ENCODE data around the gene CHERP. TPM values are rescaled to one million over a fixed set of nuclear protein-coding genes. Genes with fewer than 3 reads are reported as not detected.

CHERP gene, protein sequence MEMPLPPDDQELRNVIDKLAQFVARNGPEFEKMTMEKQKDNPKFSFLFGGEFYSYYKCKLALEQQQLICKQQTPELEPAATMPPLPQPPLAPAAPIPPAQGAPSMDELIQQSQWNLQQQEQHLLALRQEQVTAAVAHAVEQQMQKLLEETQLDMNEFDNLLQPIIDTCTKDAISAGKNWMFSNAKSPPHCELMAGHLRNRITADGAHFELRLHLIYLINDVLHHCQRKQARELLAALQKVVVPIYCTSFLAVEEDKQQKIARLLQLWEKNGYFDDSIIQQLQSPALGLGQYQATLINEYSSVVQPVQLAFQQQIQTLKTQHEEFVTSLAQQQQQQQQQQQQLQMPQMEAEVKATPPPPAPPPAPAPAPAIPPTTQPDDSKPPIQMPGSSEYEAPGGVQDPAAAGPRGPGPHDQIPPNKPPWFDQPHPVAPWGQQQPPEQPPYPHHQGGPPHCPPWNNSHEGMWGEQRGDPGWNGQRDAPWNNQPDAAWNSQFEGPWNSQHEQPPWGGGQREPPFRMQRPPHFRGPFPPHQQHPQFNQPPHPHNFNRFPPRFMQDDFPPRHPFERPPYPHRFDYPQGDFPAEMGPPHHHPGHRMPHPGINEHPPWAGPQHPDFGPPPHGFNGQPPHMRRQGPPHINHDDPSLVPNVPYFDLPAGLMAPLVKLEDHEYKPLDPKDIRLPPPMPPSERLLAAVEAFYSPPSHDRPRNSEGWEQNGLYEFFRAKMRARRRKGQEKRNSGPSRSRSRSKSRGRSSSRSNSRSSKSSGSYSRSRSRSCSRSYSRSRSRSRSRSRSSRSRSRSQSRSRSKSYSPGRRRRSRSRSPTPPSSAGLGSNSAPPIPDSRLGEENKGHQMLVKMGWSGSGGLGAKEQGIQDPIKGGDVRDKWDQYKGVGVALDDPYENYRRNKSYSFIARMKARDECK
- total RNA-seq, result 10 to 100 TPM; 60.0 to 60.8 TPM

DNA sequence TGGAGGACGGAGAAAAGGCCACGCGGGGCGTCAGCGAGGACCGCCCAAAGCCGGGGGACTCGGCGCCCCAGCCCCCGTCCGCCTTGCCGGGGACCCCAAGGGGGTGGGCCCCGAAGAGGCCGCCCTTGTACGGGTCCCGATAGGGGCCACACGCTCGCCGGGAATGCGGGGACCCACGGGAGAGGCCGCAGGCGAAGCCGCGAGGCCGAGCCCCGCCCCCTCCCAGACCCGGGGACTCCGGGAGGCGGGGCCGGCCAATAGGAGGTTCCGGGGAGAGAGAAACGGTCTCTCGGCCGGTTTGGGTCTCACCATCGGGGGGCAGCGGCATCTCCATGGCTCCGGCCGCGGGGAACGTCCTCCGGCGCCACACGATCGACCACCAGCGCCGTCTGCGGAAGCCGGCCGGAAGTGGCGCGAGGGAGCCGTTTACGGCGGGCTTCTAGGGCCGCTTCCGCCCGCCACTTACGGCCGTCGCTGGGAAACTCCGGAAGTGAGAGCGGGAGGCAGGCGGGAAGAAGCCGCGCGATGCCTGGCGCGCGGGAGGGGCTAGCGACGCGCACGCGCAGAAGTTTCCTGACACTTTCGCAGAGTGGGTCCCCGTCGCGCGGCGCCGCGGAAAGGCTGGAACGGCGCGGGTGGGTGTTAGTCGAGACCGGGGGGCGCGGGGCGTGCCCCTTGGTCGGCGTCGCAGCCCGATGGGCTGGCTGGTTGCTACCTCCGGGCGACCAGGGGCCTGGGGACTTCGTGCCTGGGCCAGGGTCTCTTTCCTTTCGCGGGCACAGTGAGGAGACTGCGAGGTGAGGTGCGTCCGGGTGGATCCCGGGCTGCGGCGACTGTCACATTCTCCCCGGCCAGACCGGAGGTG lies at the start of gene CHERP:
Gene CHERP, minus strand, starts transcription at position 393 of the 865 bp plus-strand sequence. Its CDS starts 59 bp downstream, at position 334.
- CTCF ChIA-PET, result interaction anchor here (0.8 to 1.5 kb wide), 4 partner anchors 24 to 100 kb away, joined by 3 to 7 read pairs (median 4); partner anchors contain the start of genes C19orf44 and CALR3
- peaks cover 50% of the 10 kb centered on the region for H3K36me3 Mint-ChIP-seq (ENCODE audit: low read depth)
- peaks cover 56% of the 10 kb centered on the region for H3K4me1 Mint-ChIP-seq (ENCODE audit: low read depth)
- H3K9me3 Mint-ChIP-seq (ENCODE audit: insufficient read depth), result no peaks in the 10 kb centered on the region
- peak; percentile 96 for DNase-seq
- H3K4me3 Mint-ChIP-seq, result peak within 1 kb of the TSS; percentile 85
- no peaks in the 10 kb centered on the region for H3K27me3 Mint-ChIP-seq (ENCODE audit: low read depth)
- peak within 1 kb of the TSS; percentile 90 for H3K27ac Mint-ChIP-seq
- ATAC-seq, result peak; percentile 91
- POLR2A ChIA-PET, result interaction anchor here (0.6 to 2.2 kb wide), 16 partner anchors 20 to 218 kb away, joined by 3 to 19 read pairs (median 4); partner anchors contain the start of genes KLF2, MED26, SLC35E1 and SMIM7

DNA sequence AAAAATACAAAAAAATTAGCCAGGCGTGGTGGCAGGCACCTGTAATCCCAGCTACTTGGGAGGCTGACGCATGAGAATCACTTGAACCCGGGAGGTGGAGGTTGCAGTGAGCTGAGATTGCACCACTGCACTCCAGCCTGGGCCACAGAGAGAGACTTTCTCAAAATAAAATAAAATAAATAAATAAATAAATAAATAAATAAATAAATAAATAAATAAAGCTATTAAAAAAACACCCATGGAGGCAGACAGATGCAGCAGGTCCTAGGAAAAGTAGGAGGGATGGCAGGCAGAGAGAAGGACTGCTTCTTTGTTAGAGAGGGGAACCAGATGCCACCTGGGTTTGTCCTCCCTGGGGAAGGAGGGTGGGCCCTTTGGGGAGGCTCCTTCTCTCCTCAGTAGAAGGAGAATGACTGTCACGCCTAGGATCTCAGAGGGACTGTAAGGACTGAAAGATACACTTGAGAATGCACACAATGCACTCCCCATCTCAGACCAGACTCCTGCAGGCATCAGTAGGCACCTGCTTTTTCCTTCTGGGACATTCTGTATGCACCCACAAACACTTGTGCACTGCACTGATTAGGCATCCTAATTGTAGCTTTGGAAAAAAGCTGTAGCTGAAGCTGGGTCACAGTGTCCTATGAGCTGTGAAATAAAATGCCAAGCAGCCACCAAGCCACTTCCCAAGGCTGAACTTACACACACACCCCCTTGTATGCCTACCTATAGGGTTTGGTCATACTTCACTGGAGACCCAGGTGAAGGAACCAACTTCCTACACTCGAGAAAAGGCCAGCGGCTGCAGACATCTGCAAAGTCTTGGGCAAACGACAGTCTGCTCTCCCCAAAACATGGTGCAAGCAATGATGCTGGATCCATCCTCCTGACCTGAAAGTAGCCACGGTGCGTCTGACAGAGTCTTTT lies 48.9 kb upstream of the CHERP start:
- H3K27me3 Mint-ChIP-seq (ENCODE audit: low read depth), result no peaks in the 10 kb centered on the region
- H3K9me3 Mint-ChIP-seq (ENCODE audit: insufficient read depth), result no peaks in the 10 kb centered on the region
- CTCF ChIA-PET, result interaction anchor here (0.6 to 1.5 kb wide), 2 partner anchors 17 to 20 kb away, joined by 3 to 4 read pairs; no protein-coding TSS in a partner anchor
- H3K4me1 Mint-ChIP-seq (ENCODE audit: low read depth), result peaks cover 95% of the 10 kb centered on the region
- POLR2A ChIA-PET, result interaction anchor here (1.3 kb wide), 1 partner anchor 24 kb away, joined by 3 read pairs; no protein-coding TSS in a partner anchor
- DNase-seq (no peak), ATAC-seq (no peak)
- H3K36me3 Mint-ChIP-seq (ENCODE audit: low read depth), result peaks cover 3% of the 10 kb centered on the region
- H3K27ac Mint-ChIP-seq, result no peak overlapping the region
- H3K4me3 Mint-ChIP-seq, result no peak overlapping the region

DNA sequence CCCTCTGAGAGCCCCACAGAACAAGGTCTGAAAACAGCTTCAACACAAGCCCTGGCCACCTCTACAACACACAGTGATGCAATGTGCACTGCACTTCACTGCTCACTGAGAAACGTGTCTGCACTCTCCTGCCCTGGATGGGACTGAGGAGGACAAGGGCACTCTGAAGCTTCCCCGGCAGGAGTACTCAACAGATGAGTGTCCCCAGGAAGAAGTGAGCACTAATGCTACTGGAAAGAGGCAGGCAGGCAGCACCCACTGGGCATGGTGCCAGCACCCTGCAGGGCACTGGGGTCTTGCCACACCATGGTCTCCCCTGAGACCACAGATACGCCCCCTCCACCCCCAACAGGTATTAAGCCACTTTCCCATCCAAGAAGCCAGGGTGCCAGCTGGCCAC lies 47.7 kb upstream of the CHERP start:
- H3K9me3 Mint-ChIP-seq (ENCODE audit: insufficient read depth), result no peaks in the 10 kb centered on the region
- POLR2A ChIA-PET, result interaction anchor here (1.0 to 1.3 kb wide), 2 partner anchors 37 to 39 kb away, joined by 4 read pairs; partner anchors contain the start of gene MED26
- peak overlapping the region; percentile 26 for H3K27ac Mint-ChIP-seq
- DNase-seq (no peak), ATAC-seq (no peak)
- H3K4me1 Mint-ChIP-seq (ENCODE audit: low read depth), result peaks cover 95% of the 10 kb centered on the region
- H3K27me3 Mint-ChIP-seq (ENCODE audit: low read depth), result no peaks in the 10 kb centered on the region
- CTCF ChIA-PET, result interaction anchor here (3.9 kb wide), 1 partner anchor 37 kb away, joined by 18 read pairs; the partner anchor contains the start of gene MED26
- no peak overlapping the region for H3K4me3 Mint-ChIP-seq
- peaks cover 7% of the 10 kb centered on the region for H3K36me3 Mint-ChIP-seq (ENCODE audit: low read depth)

DNA sequence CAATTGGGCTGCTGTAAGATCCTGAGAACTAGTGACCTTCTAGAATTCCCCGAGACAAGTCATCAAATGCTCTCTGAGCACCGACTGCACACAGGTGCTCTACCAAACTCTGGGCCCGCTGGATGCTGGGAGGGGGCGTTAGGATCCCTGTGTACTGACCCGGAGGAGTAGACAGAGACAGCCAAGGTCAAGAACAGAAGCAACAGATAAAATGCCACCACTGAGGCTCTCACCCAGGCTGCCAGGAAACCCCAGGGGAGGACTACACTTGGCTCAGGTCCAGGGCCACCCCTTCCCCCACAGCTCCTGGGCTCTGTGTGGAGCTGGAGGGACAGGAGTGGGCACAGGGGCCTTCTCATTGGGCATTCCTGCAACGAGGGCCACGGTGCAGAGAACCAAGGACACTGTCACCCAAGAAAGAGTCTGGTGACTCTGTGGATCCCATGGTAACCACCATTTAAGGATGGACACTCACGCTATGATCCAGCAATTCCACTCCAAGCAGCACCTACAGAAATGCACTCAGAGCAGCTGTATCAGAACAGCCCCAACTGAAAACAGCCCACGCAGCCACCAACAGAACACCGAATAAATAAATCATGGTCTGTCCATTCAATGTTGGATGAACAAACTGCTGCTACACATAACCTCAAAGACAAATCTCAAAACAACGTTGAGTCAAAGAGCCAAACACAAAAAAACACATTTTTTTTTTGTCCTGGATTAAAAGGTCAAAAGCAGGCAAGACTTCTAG lies 46.8 kb upstream of the CHERP start:
- Mint-ChIP-seq H3K4me3 (peak overlapping the region; percentile 78), H3K4me1 (ENCODE audit: low read depth) (peaks cover 95% of the 10 kb centered on the region), H3K9me3 (ENCODE audit: insufficient read depth) (no peaks in the 10 kb centered on the region), H3K36me3 (ENCODE audit: low read depth) (peaks cover 7% of the 10 kb centered on the region), H3K27me3 (ENCODE audit: low read depth) (no peaks in the 10 kb centered on the region), H3K27ac (peak overlapping the region; percentile 95)
- DNase-seq, result no peak
- ATAC-seq, result no peak
- ChIA-PET POLR2A (interaction anchor here (1.3 to 2.5 kb wide), 3 partner anchors 22 to 40 kb away, joined by 4 to 24 read pairs (median 5); partner anchors contain the start of gene MED26), CTCF (interaction anchor here (1.1 to 3.9 kb wide), 4 partner anchors 16 to 131 kb away, joined by 3 to 18 read pairs (median 10); partner anchors contain the start of gene MED26)

DNA sequence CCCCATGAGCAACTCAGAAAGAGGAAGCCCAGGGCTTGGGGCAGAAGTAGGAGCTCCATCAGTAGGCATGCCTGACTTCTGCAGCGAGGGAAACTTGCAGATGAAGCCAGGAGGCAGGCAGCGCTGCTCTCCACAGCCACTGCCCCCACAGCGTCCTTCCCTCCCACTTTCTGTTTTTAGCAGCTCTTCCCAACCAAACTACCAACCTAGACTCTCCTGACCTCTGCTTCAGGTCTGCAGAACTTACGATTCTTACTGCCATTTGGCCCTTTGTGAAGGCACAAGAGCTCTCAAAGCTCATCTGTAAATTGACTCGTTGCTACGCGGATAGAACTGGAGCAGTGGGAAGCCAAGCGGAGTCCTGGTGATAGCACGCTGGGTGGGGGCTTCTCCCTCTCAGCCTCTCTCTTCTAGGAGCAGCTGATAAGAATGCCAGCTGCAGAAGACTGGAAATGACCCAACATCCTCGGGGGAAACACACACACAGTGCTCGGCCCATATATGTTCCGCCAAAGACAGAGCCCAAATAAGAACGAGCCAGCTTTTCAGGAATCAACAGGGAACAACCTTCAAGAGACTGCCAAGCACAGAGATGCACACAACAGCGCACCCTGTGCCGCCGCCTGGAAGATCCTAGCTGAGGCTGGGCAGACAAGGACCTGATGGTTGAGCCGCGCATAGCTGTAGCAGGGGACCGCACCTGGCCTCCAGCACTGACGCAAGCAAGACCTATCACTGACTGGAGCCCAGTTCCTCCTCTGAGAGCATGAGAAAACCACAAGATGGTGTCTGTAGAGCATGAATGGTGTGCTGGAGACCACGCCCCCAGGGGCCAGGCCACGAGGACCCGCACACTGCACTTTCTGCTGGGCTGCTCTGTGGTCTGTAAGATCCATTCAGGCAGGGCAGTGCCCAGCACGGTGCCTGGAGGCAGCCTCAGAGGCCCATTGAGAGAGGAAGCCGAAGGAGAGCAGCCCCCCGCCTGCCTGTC lies 45.9 kb upstream of the CHERP start:
- peak overlapping the region; percentile 95 for H3K27ac Mint-ChIP-seq
- H3K4me1 Mint-ChIP-seq (ENCODE audit: low read depth), result peaks cover 95% of the 10 kb centered on the region
- DNase-seq (peak; percentile 77), ATAC-seq (peak; percentile 52)
- H3K4me3 Mint-ChIP-seq, result peak overlapping the region; percentile 78
- no peaks in the 10 kb centered on the region for H3K27me3 Mint-ChIP-seq (ENCODE audit: low read depth)
- H3K9me3 Mint-ChIP-seq (ENCODE audit: insufficient read depth), result no peaks in the 10 kb centered on the region
- POLR2A ChIA-PET, result interaction anchor here (0.9 to 2.5 kb wide), 12 partner anchors 9 to 72 kb away, joined by 3 to 24 read pairs (median 4); partner anchors contain the start of genes MED26, SLC35E1, SMIM7 and TMEM38A
- peaks cover 7% of the 10 kb centered on the region for H3K36me3 Mint-ChIP-seq (ENCODE audit: low read depth)
- CTCF ChIA-PET, result interaction anchor here (0.6 to 3.9 kb wide), 11 partner anchors 15 to 205 kb away, joined by 3 to 18 read pairs (median 4); partner anchors contain the start of gene MED26

DNA sequence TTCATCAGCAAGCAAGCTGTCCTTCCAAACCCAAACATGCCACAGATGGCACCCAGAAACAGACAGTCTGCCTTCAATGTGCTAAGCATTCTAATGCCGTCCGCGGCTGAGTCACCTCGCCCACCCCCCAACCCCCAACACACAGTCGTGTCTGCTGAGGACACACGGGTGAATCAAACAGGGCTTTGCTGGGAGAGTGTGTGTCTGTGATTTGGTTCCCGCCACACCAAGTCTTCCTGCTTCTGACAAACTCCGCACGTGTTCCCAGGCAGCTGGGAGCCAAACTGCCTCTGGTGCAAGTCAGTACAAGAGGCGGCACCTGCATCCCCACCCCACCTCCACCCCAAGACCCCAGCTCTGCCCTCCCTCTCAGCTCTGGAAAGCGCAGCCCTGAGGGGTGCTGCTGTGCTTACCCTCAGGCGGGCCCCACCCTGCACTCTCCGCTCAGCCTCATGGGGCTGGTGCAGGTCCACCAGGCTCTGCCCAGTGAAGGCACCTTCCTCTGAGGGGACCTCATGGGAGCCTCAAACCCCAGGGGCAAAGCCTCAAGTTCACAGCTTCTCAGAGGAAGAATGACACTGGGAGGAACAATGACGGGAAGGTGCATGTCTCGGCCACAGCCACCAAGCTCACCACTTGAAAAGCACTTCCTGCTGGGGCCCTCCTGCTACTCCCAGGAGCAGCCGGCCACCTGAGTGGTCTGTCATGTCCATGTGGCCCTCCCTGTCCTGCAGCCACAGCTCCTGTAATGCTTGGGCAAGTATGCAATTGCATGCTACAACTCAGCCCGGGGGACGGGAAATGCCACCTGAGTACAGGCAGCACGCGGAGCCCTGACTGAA lies 45.0 kb upstream of the CHERP start:
- peaks cover 6% of the 10 kb centered on the region for H3K36me3 Mint-ChIP-seq (ENCODE audit: low read depth)
- DNase-seq (peak; percentile 78), ATAC-seq (peak; percentile 42)
- H3K27me3 Mint-ChIP-seq (ENCODE audit: low read depth), result no peaks in the 10 kb centered on the region
- peak overlapping the region; percentile 78 for H3K4me3 Mint-ChIP-seq
- POLR2A ChIA-PET, result interaction anchor here (0.9 to 2.5 kb wide), 14 partner anchors 9 to 73 kb away, joined by 3 to 24 read pairs (median 4); partner anchors contain the start of genes MED26, SLC35E1, SMIM7 and TMEM38A
- H3K9me3 Mint-ChIP-seq (ENCODE audit: insufficient read depth), result no peaks in the 10 kb centered on the region
- peaks cover 95% of the 10 kb centered on the region for H3K4me1 Mint-ChIP-seq (ENCODE audit: low read depth)
- CTCF ChIA-PET, result interaction anchor here (0.6 to 3.9 kb wide), 12 partner anchors 14 to 204 kb away, joined by 3 to 18 read pairs (median 4); partner anchors contain the start of gene MED26
- peak overlapping the region; percentile 95 for H3K27ac Mint-ChIP-seq

DNA sequence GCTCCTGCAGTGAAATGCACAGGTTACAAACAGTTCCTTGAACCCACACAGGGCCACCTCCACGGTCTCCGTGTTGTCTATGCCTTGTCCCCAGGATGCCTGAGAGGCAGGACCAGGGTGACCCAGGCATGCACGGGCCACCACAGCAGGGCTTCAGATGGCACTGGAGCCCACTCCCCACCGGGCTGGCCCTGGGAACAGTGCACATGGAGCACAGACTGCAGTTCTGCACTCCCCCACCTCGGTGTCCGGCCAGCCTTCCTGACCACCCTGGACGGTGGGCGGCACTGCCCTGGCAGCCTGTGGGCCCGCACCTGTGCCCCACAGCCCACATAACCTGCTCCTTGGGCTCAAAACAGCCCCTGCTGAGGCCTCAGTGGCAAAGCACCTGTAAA lies 44.2 kb upstream of the CHERP start:
- ATAC-seq, result no peak
- H3K4me1 Mint-ChIP-seq (ENCODE audit: low read depth), result peaks cover 93% of the 10 kb centered on the region
- H3K9me3 Mint-ChIP-seq (ENCODE audit: insufficient read depth), result no peaks in the 10 kb centered on the region
- no peaks in the 10 kb centered on the region for H3K27me3 Mint-ChIP-seq (ENCODE audit: low read depth)
- H3K36me3 Mint-ChIP-seq (ENCODE audit: low read depth), result peaks cover 6% of the 10 kb centered on the region
- POLR2A ChIA-PET, result interaction anchor here (0.6 to 2.5 kb wide), 8 partner anchors 8 to 45 kb away, joined by 3 to 24 read pairs (median 4); partner anchors contain the start of genes CHERP, MED26 and SLC35E1
- CTCF ChIA-PET, result interaction anchor here (0.8 to 3.9 kb wide), 5 partner anchors 13 to 41 kb away, joined by 3 to 18 read pairs (median 3); partner anchors contain the start of gene MED26
- peak overlapping the region; percentile 78 for H3K4me3 Mint-ChIP-seq
- peak overlapping the region; percentile 95 for H3K27ac Mint-ChIP-seq
- no peak for DNase-seq
